NOMO-1 (cell line): ENCODE data around the gene CRABP2.
A peak's percentile ranks its signal among the peaks of the same experiment; 100 is the strongest.

Experiments used
- DNase-seq, 2 experiments: peaks; one replicate each; lab custom pipeline; 2025; ENCODE audit not compliant: unreplicated experiment in 2 of 2; lab: John Stamatoyannopoulos, UW

CRABP2 gene

DNA sequence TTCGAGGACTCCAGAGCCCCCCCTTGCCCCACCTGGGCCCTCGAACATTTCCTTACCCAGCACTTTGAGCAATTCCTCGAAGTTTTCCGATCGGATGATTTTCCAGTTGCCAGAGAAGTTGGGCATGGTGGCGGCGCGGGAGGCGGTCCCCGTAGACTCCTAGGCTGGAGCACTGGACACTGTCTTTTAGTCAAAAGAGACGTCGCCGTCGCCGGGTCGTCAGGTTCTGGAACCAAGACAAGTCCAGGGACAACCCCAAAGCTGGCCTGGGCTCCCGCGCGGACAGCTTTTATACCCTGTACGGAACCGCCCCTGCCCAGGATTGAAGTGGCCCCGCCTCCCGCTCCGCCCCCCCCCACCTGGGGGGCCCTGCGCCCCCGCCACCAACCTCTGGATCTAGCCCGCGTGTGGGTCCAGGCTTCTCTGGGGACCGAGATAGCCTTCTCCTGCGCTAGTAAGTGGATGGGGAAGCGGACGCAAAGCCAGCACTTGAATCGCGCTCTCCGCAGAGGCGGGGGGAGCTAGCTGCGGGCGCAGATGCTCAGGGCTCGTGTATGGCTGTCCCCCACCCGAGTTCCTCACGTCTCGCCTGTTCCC lies at the start of gene CRABP2:
CRABP2 (minus strand) TSS at position 263 of the 597 bp plus-strand sequence; CDS start at position 126, 137 bp downstream.
- DNase-seq: peak in 1 of 2 experiments; percentile 20

DNA sequence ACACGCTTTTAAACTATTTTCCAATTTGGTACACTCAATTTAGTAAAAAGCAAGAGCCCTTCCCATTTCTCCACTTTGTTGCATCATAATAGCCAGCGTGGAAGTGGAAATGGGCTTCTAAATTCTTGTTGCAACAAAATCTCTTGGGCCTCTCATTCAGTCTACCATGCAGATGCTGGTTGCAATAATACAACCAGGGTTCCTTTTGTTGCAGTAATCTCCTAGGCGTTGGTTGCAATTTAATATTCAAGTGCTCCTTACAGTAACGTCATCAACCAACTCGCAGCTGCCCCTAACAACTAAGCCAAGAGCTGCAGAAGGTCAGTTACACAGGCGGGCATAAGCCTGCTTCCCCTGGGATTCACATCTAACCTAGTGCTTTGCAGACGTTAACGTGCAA lies 48.8 kb upstream of the CRABP2 start:
- DNase-seq: no peak

DNA sequence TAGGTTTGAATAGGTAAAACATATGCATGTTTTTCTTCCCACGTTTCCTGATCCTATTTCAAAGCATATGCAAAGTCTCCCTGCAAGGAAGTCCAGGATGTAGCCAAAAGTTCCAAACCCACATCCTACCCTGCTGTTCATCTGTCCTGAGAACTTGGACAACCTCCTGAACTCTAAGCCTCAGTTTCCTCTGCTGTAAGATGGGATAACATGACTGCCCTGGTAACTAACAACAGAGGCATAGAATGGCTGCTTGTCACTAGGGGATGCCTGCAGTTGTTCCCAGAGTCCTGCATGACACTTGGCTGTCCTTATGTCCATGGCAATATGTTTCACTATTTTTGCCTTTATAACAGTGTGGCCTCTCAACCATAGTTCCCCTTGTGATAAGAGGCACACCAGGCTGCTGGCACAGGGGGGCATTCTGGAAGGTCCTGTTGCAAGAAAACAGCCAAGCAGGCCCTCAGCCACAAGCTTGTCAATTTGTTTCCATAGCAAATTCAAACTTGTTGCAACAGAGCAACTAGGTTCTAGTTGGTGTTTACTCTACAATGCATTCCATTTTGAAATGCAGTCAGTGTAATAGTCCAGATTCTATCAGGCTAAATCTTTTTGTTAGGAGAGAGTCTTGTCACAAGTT lies 47.6 kb upstream of the CRABP2 start:
- DNase-seq: peak; percentile 12 to 18

DNA sequence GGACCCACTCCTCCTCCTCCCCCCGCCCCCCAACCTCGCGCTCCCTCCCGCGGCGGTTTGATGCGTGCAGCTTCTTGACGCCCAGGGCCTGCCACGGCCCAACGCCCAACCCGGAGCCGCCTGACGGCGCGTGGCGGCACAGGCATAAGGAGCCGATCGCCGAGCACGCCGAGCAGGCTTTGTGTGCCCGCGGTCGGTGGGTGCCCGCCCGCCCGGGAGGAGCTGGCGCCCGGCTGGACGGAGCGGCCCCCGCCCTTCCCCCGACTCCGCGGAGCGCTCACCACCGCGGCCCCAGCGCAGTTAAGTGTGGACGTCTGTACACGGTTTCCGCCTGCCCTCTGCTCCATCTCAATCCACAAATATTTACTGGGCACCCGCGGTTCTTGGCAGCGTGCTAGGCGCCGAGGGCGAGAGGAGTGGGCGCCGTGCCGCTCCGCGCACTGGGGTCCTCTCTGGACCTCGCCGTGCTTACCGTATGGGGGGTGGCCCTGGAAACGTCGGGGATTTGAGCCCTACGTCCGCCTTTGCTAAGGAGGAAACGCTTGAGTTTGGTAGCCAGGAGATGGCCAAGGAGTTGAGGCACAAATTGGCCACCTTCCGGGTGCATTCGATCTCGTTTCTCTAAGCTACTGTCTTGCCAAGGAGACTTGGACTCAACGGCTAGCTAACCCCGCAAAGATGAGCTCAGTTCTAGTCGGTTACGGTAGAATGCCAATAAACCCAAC lies 46.5 kb upstream of the CRABP2 start:
- peak; percentile 85 to 96 for DNase-seq

- no peak for DNase-seq
Observed at GRCh38 chr1:156751451-156751756, 46.0 kb upstream of the CRABP2 start, which contains the start of gene HDGF. TSS of gene HDGF (minus strand) at chr1:156751675. CDS start at chr1:156751429, 246 bp downstream.

GRCh38 chr1:156750711-156751450 lies 45.5 kb upstream of the CRABP2 start:
- DNase-seq: peak; percentile 23 to 48

DNA sequence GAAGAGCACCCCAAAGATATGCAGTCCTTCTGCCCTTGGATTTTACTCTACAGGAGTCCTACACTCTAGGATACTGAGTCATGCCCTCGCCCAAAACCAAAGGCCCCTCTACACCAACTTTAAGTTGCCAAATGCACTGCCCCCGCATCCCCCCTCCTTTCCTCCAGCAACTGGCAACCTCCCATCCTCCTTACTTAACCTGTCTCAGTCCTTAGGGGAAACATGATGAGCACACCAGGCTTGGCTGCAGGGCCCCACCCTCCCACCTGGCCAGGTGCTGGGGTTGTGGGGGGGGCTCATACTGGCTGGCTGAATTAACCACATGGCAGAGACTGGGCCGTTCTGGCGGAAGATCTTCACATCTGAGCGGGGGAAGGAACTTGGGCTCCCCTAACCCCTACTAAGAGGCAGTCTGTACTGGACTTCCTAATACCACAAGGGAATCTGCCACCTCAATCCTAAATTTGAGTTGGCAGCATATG lies 44.8 kb upstream of the CRABP2 start:
- no peak for DNase-seq

DNA sequence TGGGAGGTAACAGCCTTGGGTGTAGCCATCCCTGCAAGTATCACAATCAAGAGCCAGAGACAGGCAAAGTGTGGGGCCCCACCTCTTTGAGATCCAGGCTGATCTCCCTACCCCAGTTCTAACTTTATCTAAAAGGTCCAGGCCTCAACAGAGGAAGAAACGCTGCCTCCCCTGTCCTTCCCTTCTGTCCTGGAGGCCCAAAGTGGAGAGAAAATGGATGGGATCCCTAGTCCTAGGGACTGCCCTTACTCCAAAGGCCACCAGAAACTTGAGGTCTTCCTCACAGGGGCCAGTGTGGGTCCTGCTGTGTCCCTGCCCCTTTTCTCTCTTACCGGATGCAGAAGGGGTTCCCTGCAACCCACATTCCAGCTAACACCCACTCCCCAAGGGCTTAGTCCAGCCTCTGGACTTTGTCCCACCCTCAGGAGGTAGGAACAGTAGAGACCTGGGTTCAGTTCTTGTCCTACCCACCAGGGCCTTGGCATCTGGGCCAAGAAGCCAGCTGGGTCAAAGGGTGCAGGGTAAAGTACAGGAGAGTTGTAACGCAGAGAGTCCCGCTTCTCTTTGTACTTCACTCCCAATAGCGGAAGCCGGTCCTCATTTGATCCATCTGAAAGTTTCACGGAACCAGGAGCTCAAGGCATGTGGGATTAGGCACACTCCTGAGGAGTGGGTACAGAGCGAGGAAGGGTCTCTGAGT lies 44.2 kb upstream of the CRABP2 start:
- DNase-seq: no peak

DNA sequence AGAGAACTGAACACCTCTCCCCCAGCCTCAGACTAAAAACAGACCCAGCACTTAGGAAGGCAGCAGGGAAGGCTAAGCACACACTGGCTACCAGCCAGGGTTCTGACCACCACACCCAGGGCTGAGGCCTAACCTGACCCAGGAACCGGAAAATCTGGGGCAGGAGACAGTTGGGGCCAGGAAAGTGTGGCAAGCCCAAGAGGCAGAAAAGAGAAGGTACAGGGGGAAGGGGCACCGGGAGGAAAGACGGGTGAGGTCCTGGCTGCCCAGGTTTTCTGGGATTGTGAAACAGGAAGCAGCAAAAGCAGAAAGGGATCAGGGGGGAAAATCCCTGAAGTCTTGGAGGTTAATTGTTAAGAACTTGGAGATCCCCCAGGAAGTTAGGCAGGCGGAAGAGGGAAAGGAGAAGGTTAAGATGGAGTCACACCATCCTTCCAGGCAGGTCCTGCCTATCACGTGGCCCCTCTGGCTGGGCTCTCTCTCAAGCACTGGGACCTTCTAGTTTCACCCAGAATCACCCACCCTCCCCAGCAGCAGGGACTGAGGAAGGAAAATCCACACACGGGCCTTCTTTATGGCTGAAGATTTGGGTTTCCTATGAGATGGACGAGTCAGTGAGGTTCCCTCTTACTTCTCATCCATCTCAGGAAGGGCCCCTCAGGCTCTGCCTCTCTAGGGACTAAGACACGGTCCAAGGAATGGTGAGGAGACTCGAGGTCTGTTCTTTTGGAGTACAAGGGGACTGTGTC lies 43.5 kb upstream of the CRABP2 start:
- DNase-seq: peak; percentile 28 to 47

- DNase-seq: no peak
Observed at GRCh38 chr1:156747742-156748669, 42.6 kb upstream of the CRABP2 start.

DNA sequence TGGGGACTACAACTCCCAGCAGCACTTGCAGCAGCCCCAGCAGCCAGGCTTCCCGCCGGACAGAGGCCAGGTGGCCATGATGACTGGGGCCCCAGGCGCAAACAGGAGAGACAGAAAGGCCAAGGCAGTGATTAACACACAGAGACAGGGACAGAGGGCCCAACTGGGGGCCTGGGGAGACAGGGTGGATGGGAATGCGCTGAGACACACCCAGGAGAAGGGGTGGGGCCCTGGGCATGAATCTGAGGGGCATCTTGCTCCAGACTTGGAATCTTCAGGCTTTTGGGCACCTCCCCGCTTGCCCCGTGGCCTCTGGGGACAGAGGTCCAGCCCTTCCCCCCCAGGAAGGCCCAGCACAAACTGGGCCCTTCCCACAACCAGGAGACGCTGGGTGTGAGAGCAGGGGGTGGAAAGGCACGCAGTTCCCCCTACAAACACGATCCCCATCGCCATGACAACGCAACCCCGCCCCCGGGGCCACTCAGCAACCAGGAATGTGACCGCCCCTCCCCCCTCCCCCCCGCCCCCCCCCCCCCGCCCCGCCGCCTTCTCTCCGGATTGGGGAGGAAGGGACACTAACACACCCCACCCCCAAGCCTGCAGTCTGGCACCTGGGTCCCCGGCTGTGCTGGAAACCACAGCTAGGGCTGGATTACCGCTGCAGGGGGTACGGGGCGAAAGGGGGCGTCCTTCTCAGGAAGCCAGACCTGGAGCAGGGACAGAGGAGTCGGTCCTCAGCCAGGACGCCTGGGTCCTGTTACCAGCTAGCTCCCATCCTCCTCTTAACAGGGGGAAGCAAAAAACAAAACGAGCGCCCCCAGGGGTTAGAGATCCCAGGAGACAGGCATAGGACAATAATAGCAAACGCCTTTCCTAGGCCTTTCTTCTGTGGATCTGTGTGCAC lies 41.6 kb upstream of the CRABP2 start:
- DNase-seq: peak; percentile 17 to 22

DNA sequence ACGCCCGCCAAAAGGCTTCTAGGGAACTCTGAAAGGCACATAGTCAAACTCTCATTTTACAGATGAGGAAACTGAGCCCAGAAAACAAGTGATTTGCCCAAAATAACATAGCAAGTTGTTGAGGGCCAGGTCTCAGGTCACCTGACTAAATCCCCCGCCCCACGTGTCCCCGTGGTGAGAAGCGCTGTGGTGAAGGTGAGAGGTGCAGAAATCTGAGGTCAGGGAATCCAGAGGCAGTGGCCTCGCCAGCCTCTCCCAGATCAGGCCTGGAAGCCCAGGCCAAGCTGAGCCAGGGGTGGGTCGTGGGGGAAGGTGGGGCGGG lies 41.0 kb upstream of the CRABP2 start:
- no peak for DNase-seq

GRCh38 chr1:156745881-156746280 lies 40.5 kb upstream of the CRABP2 start:
- DNase-seq: no peak

GRCh38 chr1:156744786-156745419 lies 39.5 kb upstream of the CRABP2 start:
- DNase-seq: no peak

DNA sequence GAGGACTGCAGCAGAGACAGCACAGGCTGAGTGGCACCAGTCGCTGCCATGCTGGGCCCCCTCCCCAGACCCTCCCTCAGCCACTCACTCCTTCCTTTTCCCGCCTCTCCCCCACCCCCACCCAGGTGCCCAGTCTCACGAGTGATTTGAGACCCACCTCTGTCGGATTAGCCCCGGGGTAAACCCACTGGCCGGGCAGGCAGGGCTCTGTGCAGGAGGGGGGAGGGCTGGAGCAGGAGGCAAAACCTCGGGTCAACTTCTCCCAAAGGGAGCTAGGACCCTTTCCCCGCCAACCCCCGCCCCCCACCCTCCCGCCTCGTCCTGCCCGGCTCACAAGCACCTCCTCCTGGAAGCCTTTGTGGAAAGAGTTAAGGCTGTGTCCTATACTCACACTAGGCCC lies 39.0 kb upstream of the CRABP2 start:
- DNase-seq: no peak

GRCh38 chr1:156743367-156744302 lies 38.3 kb upstream of the CRABP2 start:
- no peak for DNase-seq
